ENCODE data around the gene HPS6. TPM values are rescaled to one million over a fixed set of nuclear protein-coding genes. Genes with fewer than 3 reads are reported as not detected.

HPS6 gene
- total RNA-seq, 1 donor from 2014 or later = 20.1 TPM

- Mint-ChIP-seq H3K27ac (ENCODE audit: unreplicated experiment) (no peak overlapping the region), H3K4me3 (ENCODE audit: unreplicated experiment) (no peak overlapping the region)
- no peak for DNase-seq (ENCODE audit: low spot score)
Observed at GRCh38 chr10:102111276-102111675, 46.1 kb downstream of the HPS6 start.

GRCh38 chr10:102112210-102112817 is 47.2 kb downstream of the HPS6 start:
- Mint-ChIP-seq H3K27ac (ENCODE audit: unreplicated experiment) (no peak overlapping the region), H3K36me3 (ENCODE audit: low read depth) (peaks cover 23% of the 10 kb centered on the region), H3K4me1 (ENCODE audit: low read depth) (peaks cover 45% of the 10 kb centered on the region), H3K27me3 (ENCODE audit: low read depth) (no peaks in the 10 kb centered on the region), H3K9me3 (ENCODE audit: low read depth) (no peaks in the 10 kb centered on the region), H3K4me3 (ENCODE audit: unreplicated experiment) (no peak overlapping the region)
- TF ChIP-seq CTCF (IDR thresholded peaks at IDR 0.05) = peak; percentile 44
- no peak for DNase-seq (ENCODE audit: low spot score)

More at GRCh38 chr10:102111276-102111675, 46.1 kb downstream of the HPS6 start:
- Mint-ChIP-seq H3K36me3 (ENCODE audit: low read depth) (peaks cover 23% of the 10 kb centered on the region), H3K4me1 (ENCODE audit: low read depth) (peaks cover 35% of the 10 kb centered on the region), H3K27me3 (ENCODE audit: low read depth) (no peaks in the 10 kb centered on the region), H3K9me3 (ENCODE audit: low read depth) (no peaks in the 10 kb centered on the region)
- TF ChIP-seq CTCF (IDR thresholded peaks at IDR 0.05) = no peak

- Mint-ChIP-seq H3K4me1 (ENCODE audit: low read depth) (peaks cover 56% of the 10 kb centered on the region), H3K36me3 (ENCODE audit: low read depth) (peaks cover 21% of the 10 kb centered on the region), H3K4me3 (ENCODE audit: unreplicated experiment) (peak overlapping the region; percentile 86), H3K9me3 (ENCODE audit: low read depth) (no peaks in the 10 kb centered on the region), H3K27ac (ENCODE audit: unreplicated experiment) (peak overlapping the region; percentile 91), H3K27me3 (ENCODE audit: low read depth) (no peaks in the 10 kb centered on the region)
- TF ChIP-seq CTCF (IDR thresholded peaks at IDR 0.05) = no peak
- no peak for DNase-seq (ENCODE audit: low spot score)
Observed at GRCh38 chr10:102113261-102113955, 48.3 kb downstream of the HPS6 start.

DNA sequence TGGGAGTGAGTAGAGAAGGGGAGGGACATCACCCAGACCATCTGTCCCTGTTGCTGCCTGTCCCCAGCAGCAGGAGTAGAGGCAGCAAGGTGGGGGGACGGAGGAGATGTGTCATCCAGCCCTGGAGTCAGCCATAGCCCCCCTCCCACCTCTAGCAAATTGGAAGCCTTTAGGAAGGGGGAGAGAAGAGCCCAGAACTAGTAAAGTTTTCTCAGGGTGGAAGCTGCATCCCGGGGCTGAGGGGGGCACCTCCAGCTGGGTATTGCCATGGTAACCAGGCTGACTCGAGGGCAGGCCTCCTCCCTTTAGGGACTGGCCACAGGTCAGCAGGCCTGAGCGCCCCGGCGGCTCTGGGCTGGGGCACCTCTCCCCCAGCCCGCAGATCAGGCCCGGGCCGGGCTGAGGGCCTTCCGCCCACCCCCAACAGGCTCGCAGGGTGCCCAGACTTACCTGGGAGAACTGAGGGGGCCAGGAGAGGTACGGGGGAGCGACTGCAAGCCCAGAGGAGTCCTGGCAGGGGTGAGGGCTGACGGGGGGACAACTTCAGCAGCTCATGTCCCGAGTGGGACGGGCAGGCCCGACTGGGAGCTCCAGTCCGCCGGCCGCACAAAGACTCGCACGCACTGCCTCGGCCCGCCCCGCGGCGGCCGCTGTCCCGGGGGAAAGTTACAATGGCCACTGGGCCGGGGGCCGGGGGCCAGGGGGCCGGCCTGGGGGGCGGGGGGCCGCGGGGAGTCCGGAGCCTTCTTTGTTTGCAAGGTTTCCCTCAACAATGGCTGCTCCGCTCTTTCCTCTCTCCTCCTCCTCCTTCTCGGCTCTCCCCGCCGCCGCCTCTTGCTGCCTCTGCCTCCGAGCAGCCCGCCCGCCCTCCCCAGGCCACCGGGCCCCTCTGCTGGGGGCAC is 49.1 kb downstream of the HPS6 start:
- H3K4me1 Mint-ChIP-seq (ENCODE audit: low read depth) = peaks cover 63% of the 10 kb centered on the region
- H3K27ac Mint-ChIP-seq (ENCODE audit: unreplicated experiment) = peak overlapping the region; percentile 99
- no peak for DNase-seq (ENCODE audit: low spot score)

More for the DNA sequence above, 49.1 kb downstream of the HPS6 start:
- Mint-ChIP-seq H3K36me3 (ENCODE audit: low read depth) (peaks cover 14% of the 10 kb centered on the region), H3K9me3 (ENCODE audit: low read depth) (no peaks in the 10 kb centered on the region), H3K4me3 (ENCODE audit: unreplicated experiment) (peak overlapping the region; percentile 86), H3K27me3 (ENCODE audit: low read depth) (no peaks in the 10 kb centered on the region)
- no peak for TF ChIP-seq CTCF (IDR thresholded peaks at IDR 0.05)

Measured in chondrocyte (in vitro differentiated cells).